GM10248 (cell line): Measurements from ENCODE around the gene BDP1.
"Not testable (repeated sequence)": the region's sequence is repeated elsewhere in the genome, so short reads cannot be mapped to it uniquely, and the experiment has no call there.

Experiments
- CTCF ChIA-PET: fragments of 300-600 bp; sonication (Branson Sonifier 250); formaldehyde crosslinking; extraction: SDS; loops from one replicate; lab custom pipeline; 2021; ENCODE audit warnings: antibody characterized with exemption; lab: Yijun Ruan, JAX
- POLR2A ChIA-PET: fragments of 350-650 bp; sonication (Branson Sonifier 250); formaldehyde crosslinking; extraction: SDS; loops from one replicate; lab custom pipeline; 2020; ENCODE audit warnings: antibody characterized with exemption; lab: Yijun Ruan, JAX
- DNase-seq: peaks from one replicate; pipeline ENCODE4 v3.0.0; 2012; ENCODE audit errors: extremely low spot score
- TF ChIP-seq, protein P1 (sequence below): IDR thresholded peaks from 2 replicates; pipeline ENCODE4 v1.5.1; 2012; ENCODE audit warnings: mild to moderate bottlenecking, low read depth; ENCODE audit errors: extremely low read depth, missing control alignments, control extremely low read depth

BDP1 gene

DNA sequence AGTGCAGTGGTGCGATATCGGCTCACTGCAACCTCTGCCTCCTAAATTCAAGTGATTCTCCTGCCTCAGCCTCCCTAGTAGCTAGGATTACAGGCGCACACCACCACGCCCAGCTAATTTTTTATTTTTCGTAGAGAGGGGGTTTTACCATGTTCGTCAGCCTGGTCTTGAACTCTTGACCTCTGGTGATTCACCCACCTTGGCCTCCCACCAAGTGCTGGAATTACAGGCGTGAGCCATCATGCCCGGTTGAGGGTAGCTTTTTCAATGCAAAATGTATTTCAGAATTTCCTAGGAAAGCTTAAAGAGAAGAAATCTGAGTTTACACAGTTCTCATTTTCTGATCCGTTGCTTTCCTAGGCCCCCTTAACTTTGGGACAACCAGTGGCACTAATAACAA lies 15.7 kb downstream of the BDP1 start:
- ChIA-PET CTCF (interaction anchor here (1.4 to 1.6 kb wide), 4 partner anchors 10 to 287 kb away, joined by 4 to 6 read pairs (median 4); partner anchors contain the start of gene BDP1), POLR2A (no interaction called here)
- DNase-seq, result no peak
- TF ChIP-seq, protein P1, sequence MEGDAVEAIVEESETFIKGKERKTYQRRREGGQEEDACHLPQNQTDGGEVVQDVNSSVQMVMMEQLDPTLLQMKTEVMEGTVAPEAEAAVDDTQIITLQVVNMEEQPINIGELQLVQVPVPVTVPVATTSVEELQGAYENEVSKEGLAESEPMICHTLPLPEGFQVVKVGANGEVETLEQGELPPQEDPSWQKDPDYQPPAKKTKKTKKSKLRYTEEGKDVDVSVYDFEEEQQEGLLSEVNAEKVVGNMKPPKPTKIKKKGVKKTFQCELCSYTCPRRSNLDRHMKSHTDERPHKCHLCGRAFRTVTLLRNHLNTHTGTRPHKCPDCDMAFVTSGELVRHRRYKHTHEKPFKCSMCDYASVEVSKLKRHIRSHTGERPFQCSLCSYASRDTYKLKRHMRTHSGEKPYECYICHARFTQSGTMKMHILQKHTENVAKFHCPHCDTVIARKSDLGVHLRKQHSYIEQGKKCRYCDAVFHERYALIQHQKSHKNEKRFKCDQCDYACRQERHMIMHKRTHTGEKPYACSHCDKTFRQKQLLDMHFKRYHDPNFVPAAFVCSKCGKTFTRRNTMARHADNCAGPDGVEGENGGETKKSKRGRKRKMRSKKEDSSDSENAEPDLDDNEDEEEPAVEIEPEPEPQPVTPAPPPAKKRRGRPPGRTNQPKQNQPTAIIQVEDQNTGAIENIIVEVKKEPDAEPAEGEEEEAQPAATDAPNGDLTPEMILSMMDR, result no peak

DNA sequence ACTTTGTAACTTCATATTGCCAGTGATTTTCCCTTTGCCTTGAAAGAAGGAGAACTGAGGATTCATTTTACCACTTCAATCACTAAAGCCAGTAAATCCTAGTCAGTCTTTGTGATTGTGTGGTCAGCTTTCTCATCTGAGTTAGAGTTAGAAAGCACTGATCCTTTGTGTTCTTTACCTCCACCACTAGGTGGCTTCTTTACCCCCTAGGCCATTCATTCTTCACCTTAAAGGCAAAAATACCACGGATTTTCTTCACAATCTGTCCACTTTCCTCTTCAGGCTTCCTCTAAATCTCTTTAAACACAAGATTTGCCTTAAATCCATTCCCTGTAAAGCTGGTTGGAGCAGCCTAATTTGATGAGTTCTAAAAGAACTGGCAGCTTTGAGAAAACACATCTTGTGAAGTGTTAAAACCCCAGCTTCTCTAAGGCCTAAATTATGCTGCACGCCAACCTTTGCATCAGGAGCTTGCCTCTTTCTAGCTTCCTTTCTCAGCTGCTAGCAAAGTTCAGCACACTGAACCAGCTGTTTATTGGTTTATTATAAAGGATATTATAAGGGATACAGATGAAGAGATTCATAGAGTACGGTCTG lies 20.4 kb downstream of the BDP1 start:
- TF ChIP-seq, protein P1, result peak; percentile 56
- DNase-seq, result peak; percentile 52
- ChIA-PET POLR2A (no interaction called here), CTCF (interaction anchor here (0.7 to 4.0 kb wide), 18 partner anchors 8 to 282 kb away, joined by 3 to 36 read pairs (median 6); partner anchors contain the start of genes BDP1 and MCCC2)

- CTCF ChIA-PET, result no interaction called here
These were observed 26.0 kb downstream of the BDP1 start for GRCh38 chr5:71481441-71481840.

DNA sequence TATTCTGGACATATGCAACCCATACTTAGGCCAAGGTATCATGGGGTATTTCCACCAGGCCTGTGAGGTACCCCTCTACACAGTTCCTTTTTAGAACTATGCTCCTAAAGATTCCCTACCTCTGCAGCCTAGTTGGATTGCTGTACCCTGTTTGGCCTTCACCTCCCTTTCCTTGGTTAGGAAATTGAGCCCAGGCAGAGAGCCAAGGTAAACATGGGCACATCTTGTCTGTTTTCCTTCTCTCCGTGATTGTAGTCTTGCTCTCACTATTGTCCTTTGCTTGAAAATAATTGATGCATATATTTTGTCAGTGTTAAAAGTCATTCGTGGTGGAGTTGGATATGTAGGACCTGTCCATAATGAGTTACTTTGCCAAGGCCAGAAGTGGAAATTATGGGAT lies 26.7 kb downstream of the BDP1 start:
- TF ChIP-seq, protein P1, result no peak
- ChIA-PET CTCF (no interaction called here), POLR2A (no interaction called here)
- no peak for DNase-seq

More at GRCh38 chr5:71481441-71481840, 26.0 kb downstream of the BDP1 start:
- DNase-seq, result no peak
- POLR2A ChIA-PET, result no interaction called here
- TF ChIP-seq, protein P1, result no peak

- TF ChIP-seq, protein P1, result no peak
- POLR2A ChIA-PET, result no interaction called here
- CTCF ChIA-PET, result interaction anchor here (0.9 to 1.1 kb wide), 3 partner anchors 9 to 274 kb away, joined by 3 to 4 read pairs (median 3); no protein-coding TSS in a partner anchor
- DNase-seq, result no peak
These were observed 27.9 kb downstream of the BDP1 start for GRCh38 chr5:71483355-71483754.

GRCh38 chr5:71492817-71493615 lies 37.6 kb downstream of the BDP1 start:
- ChIA-PET CTCF (interaction anchor here (3.0 kb wide), 1 partner anchor 17 kb away, joined by 11 read pairs; no protein-coding TSS in a partner anchor), POLR2A (no interaction called here)
- TF ChIP-seq, protein P1, result no peak
- no peak for DNase-seq

GRCh38 chr5:71494202-71494601 lies 38.8 kb downstream of the BDP1 start:
- DNase-seq, POLR2A ChIA-PET: not testable (repeated sequence)
- CTCF ChIA-PET, result interaction anchor here (1.4 to 3.0 kb wide), 3 partner anchors 8 to 29 kb away, joined by 3 to 11 read pairs (median 4); no protein-coding TSS in a partner anchor

DNA sequence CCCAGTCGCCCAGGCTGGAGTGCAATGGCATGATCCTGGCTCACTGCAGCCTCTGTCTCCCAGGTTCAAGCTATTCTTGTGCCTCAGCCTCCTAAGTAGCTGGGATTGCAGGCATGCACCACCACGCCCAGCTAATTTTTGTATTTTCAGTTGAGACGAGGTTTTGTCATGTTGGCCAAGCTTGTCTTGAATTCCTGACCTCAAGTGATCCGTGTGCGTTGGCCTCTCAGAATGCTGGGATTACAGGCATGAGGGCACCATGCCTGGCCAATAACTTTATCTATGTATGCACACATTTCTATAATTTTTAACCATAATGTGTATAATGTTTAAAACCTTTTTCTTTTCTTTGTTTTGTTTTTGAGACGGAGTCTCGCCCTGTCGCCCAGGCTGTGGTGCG lies 43.3 kb downstream of the BDP1 start:
- POLR2A ChIA-PET, DNase-seq: not testable (repeated sequence)
- CTCF ChIA-PET, result interaction anchor here (4.0 kb wide), 1 partner anchor 23 kb away, joined by 10 read pairs; no protein-coding TSS in a partner anchor
